Measurements from ENCODE around the gene SYCP2L. TPM values are rescaled to one million over a fixed set of nuclear protein-coding genes. Genes with fewer than 3 reads are reported as not detected.
A peak's percentile ranks its signal among the peaks of the same experiment; 100 is the strongest.
"Not testable (repeated sequence)": the region's sequence is repeated elsewhere in the genome, so short reads cannot be mapped to it uniquely, and the experiment has no call there.

SYCP2L gene
- total RNA-seq, 2 donors from 2014 or later, result 0.59 to 0.73 TPM

DNA sequence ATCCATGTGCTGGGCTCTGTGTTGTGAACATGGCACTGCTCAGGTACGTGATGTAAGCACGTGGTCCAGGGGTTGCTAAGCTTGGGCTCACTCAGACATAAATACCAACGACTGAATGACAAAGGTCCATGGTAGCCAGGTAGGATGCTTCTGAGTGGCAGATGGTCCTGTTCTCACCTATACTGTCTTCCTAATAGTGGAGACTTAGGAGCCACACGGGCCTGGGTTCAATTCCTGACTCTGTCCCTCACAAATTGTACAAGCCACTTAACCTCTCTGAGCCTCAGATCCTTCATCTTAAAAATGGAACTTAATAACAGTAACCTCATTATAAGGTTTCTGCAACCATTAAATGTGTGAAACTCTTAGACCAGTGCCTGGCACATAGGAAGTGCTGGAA is 11.8 kb upstream of the SYCP2L start:
- ATAC-seq, result no peak
- no peak for DNase-seq
- intact Hi-C loops (cut with DNase I), result no loop called here

- intact Hi-C loops (cut with DNase I), result no loop called here
- no peak for ATAC-seq
- no peak for DNase-seq
Observed at GRCh38 chr6:10877012-10877411, 9.8 kb upstream of the SYCP2L start.

- DNase-seq, result no peak
- no peak for ATAC-seq
- intact Hi-C loops (cut with DNase I), result no loop called here
Observed at GRCh38 chr6:10877871-10878270, 9.0 kb upstream of the SYCP2L start.

DNA sequence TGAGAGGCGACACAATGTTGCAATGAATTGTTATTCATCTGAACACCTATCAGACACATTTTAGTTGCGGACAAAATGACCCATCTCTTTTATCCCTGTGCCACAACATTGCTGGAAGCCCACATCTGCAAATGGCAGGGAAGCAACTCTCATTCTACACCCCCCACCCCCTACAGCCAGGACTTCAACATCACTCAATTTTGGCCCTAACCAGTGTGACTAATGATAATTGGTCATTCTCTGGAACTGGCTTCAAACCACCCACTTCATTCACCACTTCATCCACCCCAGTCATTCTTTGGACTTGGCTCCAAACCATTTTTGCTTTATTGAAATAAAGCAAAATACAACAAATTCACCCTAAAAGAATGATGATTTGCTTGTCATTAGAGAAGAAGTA is 6.5 kb upstream of the SYCP2L start:
- ATAC-seq (no peak), DNase-seq (no peak)
- intact Hi-C loops (cut with DNase I), result no loop called here

DNA sequence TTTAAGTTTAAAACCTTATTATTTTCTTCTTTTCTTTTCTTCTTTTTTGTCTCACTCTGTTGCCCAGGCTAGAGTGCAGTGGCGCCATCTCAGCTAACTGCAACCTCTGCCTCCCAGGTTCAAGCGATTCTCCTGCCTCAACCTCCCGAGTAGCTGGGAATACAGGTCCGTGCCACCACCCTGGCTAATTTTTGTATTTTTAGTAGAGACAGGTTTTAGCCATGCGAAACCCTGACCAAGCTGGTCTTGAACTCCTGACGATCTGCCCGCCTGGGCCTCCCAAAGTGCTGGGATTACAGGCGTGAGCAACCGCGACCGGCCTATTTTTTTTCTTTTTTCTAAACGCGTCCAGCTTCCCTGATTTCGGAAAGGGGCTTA is 4.6 kb upstream of the SYCP2L start:
- ATAC-seq; intact Hi-C loops (cut with DNase I); DNase-seq: not testable (repeated sequence)

DNA sequence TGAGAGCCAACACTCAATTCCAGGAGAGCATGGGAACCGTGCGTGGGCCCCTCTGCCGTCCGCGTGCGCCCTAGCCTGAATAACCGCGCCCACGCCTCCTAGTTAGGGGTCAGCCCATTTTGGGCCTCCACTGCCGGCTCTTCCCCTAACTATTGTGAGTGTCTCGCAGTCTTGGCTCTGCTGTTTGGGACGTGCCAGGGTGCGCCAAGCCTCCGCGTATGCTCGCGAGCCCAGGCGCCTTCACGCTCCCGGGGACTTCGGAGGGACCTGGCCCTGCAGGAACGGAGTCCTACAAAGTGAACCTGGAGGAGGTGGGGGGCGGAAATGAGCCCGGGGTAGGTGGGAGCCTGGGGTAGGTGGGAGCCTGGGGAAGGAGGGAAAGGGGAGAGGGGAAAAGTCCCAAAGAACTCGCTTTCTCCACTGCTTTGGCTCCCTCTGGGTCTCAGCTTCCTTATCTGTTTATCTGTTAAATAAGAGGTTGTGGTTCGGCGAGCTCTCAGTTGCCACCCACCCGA is 4.1 kb upstream of the SYCP2L start:
- ATAC-seq (no peak), DNase-seq (no peak)
- intact Hi-C loops (cut with DNase I), result no loop called here

DNA sequence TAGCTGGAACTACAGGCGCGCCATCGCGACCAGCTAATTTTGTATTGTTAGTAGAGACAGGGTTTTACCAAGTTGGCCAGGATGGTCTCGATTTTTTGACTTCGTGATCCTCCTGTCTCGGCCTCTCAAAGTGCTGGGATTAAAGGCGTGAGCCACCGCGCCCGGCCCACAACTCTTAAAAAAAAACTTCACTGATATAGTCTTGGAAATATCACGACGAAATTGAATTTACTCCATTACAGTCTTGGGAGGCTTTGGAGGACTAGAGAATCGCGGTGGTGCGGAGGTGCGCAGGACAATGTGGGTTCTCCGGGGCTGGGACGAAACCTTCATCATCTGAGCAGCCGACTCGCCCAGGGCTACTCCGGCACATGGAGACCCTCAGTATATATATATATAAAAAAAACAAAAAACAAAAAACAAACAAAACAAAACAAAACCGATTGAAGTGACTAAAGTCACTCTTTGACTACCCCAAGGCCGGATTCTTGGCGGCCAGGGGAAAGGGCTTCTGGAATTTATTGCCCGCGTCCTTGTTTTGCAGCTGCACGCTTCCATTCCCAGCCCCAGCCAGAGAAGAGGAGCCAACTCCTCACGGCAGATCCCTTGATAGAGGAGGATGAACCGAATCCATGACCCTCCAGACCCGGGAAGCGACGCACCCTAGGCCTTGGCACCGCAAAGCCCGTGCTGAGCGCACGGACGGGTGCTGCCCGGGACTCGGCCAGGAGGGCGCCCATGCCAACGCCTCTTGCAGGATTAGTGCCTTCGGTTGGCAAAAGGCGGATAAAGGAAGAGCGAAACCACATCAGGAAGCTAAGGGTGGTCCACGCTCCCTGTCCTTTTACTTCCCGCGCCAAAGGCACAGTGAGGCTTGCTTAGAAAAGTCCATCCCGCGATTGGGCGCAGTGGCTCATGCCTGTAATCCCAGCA is 3.3 kb upstream of the SYCP2L start:
- intact Hi-C loops (cut with DNase I), result no loop called here
- DNase-seq, result no peak
- ATAC-seq, result no peak

DNA sequence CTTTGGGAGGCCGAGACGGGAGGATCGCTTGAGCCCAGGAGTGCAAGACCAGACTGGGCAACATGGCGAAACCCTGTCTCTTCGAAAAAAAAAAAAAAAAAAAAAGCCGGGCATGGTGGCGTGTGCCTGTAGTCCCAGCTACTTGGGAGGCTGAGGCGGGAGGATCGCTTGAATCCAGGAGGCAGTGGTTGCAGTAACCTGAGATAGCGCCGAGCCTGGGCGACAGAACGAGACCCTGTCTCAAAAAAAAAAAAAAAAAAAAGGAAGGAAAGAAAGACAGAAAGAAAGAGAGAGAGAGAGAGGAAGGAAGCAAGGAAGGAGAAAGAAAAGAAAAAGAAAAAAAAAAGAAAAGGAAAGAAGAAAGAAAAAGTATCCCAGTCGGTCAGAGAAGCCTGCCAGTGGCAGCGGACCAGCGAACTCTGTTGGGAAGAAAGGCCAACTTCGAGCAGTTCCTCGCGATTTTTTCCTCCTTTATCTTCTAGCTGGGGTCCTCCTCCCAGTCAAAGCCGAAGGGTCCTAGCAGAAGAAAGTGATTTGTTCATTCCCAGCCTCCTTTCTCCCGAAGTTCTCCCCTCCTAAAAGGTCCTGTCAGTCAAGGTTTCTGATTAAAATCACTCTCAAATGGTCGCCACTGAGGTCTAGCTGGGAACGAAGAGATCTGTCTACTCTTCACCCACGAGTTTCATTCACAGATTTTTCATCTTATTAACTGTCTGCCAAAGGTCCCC is 2.4 kb upstream of the SYCP2L start:
- no peak for DNase-seq
- intact Hi-C loops (cut with DNase I), result no loop called here
- ATAC-seq, result no peak

GRCh38 chr6:10886365-10886690 is 524 bp upstream of the SYCP2L start:
- ATAC-seq; DNase-seq; intact Hi-C loops (cut with DNase I): not testable (repeated sequence)

DNA sequence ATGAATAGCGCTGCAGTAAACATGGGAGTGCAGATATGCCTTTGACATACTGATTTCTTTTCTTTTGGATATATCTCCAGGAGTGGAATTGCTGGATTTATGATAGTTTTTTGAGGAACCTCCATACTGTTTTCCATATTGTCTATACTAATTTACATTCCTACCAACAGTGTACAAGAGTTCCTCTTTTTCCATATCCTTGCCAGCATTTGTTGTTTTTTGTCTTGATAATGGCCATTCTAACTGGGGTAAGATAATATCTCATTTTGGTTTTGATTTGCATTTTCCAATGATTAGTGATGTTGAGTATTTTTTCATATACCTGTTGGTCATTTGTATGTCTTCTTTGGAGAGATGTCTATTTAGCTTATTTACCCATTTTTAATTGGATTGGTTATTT is 3.3 kb downstream of the SYCP2L start:
- intact Hi-C loops (cut with DNase I), result no loop called here
- no peak for ATAC-seq

GRCh38 chr6:10891960-10892359 is 5.1 kb downstream of the SYCP2L start:
- intact Hi-C loops (cut with DNase I), result no loop called here
- no peak for ATAC-seq
- DNase-seq, result no peak

More for the DNA sequence above, 3.3 kb downstream of the SYCP2L start:
- DNase-seq, result no peak

DNA sequence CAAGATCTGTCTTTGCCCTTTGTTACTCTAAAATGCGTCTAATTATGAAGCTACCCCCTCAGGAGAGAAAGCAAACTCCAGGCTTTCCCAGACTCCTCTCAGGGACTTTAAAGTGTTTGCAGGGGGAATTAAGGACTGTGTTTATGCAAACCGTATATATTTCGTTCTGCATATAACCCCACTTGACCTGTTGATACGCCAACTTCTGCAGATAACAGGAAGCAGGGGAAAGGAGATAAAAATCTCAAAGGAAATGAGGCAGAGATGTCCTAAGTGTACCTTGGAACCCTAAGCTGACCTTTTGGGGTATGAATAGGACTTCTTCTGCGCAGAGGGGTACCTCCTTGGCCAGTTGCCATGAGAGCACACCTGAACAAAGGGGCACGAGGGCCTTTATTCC is 8.1 kb downstream of the SYCP2L start:
- ATAC-seq (no peak), DNase-seq (no peak)
- intact Hi-C loops (cut with DNase I), result no loop called here

DNA sequence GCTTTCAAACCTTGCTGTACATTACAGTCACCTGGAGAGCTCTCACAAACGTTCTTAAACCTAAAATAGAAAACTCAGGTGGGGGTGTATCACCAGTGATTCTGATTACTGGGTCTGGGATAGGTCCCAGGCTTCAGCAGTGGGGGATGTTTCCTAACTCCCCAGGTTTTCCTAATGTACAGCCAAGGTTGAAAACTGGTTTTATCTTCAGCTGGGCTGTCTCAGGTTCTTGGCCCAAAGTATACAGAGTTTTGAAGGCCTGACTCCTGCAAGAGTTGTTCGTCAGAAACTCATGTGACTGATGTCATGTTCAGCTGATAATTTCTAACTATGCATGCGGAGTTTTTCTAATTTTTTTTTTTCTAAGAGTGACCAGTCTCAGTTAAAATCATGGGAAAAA is 9.8 kb downstream of the SYCP2L start:
- ATAC-seq, result peak in 1 of 2 donors; percentile 67
- intact Hi-C loops (cut with DNase I), result no loop called here

DNA sequence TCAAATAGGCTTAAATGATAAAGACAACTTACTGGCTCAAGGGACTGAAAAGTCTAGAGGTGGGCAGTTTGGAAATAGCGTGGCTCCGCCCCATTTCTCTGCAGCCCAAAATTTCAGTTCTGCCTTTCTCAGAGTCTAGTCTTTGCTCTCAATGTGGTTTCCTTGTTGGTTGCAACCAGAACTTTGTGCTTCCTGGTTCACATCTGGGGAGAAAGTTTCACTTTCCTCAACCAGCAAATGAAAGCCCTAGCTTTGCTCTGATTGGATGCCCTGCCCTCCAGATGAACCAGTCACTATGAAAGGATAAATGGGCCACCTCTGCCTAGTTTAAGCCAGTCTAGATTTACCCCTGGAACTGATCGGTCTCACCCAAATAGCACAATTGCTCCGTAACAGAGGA is 14.9 kb downstream of the SYCP2L start:
- intact Hi-C loops (cut with DNase I), result no loop called here
- ATAC-seq, result peak in 1 of 2 donors; percentile 31
- DNase-seq, result no peak

More for the DNA sequence above, 9.8 kb downstream of the SYCP2L start:
- no peak for DNase-seq

DNA sequence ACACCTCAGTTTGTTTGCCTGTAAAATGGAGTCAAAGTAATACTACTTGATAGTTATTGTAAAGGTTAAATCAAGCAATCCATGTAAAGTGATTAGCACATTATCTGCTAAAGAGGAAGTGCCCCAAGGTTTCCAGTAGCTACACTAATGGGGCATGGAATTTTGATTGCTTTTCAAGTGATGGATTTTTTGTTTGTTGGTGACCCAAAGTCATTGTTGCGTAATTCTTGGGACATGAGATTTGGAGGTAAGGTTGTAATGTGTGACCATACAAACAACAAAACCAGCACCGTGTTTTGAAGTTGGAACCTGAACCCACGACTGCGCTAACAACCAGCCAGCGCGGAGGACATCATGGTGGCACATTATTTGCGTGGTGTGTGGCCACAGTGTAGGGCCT is 17.2 kb downstream of the SYCP2L start:
- intact Hi-C loops (cut with DNase I), result no loop called here
- no peak for DNase-seq
- no peak for ATAC-seq

DNA sequence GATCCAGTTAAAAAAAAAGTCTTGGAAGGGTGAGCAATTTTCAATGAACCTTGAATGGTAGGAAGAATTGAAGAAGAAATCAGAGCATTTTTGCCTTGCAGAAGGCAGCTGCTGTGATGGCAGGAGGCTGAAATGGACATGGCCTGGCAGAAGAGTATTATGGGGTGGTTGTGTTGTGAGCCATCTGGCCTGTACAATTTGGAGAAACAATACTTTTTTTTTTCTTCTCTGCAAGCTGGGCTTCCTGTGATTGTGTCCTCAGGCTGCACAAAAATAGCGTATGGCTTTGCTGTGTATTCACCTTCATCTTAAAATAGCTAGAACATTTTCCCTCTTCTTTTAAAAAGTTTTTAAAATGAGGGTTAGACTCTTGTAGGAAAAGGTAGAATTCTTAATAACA is 21.4 kb downstream of the SYCP2L start:
- ATAC-seq (no peak), DNase-seq (no peak)
- intact Hi-C loops (cut with DNase I), result no loop called here

GRCh38 chr6:10919520-10919919 is 32.7 kb downstream of the SYCP2L start:
- ATAC-seq; DNase-seq; intact Hi-C loops (cut with DNase I): not testable (repeated sequence)

DNA sequence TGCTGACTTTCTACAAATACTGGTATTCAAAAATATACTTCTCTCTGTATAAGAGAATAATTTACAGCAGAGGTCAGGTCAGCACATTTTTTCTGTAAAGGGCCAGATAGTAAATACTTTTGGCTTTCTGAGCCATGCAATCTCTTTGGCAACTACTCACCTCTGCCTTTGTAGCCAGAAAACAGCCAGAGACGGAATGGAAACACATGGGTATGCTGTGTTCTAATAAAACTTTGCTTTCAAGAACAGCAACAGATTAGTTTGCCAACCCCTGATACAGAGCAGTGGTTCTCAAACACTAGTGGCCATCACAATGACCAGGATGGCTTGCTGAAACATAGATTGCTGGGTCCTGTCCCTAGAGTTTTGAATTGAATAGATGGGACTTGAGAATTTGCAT is 46.3 kb downstream of the SYCP2L start:
- ATAC-seq, result no peak
- intact Hi-C loops (cut with DNase I), result no loop called here
- DNase-seq, result no peak

GRCh38 chr6:10939840-10940239 is 53.0 kb downstream of the SYCP2L start:
- ATAC-seq (no peak), DNase-seq (no peak)
- intact Hi-C loops (cut with DNase I), result no loop called here

DNA sequence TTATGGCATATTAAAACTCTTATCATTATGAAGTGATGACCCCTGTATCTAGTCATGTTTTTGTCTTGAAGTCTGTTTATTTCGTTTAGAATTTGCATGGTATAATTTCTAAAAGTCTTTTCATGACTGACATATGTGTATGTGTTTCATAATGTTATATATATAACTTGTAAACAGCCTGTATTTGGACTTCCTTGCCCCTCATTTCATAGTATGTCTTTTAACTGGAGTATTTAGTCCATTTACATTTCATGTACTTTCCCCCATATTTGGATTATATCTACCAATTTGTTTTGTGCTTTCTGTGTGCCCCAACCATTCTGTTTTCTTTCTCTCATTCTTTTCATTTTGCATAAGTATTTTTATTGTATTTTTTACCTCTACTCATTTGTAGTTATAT is 59.0 kb downstream of the SYCP2L start:
- ATAC-seq (no peak), DNase-seq (no peak)
- intact Hi-C loops (cut with DNase I), result no loop called here
